ENCODE results near the gene ZCCHC7.

GRCh38 chr9:37182718-37183117 lies 62.3 kb downstream of the ZCCHC7 start:
- TF ChIP-seq CTCF (IDR thresholded peaks at IDR 0.05; ENCODE audit: insufficient read depth, low read depth, low read length) (no peak), EZH2 (IDR thresholded peaks at IDR 0.05; ENCODE audit: insufficient read depth, low read length) (no peak)

Data from astrocyte (in vitro differentiated cells and primary cell).